Esophagus mucosa (tissue), 1 donor: ENCODE data around the gene ORAI2. TPM values are rescaled to one million over a fixed set of nuclear protein-coding genes. Genes with fewer than 3 reads are reported as not detected.

Experiments
- ATAC-seq: fragments of 200-7000 bp; cut with Tn5 transposase; one replicate; pipeline ENCODE4 v1.9.1; 2020
- total RNA-seq: library from RNA; stranded (reverse); gene quantifications from one replicate; pipeline ENCODE4 v1.2.4, GENCODE V29; 2023
- donor health status: DM: yes; HTN: yes; CAD: no.

The ORAI2 gene
- total RNA-seq, 1 donor from 2014 or later: 3.1 TPM

DNA sequence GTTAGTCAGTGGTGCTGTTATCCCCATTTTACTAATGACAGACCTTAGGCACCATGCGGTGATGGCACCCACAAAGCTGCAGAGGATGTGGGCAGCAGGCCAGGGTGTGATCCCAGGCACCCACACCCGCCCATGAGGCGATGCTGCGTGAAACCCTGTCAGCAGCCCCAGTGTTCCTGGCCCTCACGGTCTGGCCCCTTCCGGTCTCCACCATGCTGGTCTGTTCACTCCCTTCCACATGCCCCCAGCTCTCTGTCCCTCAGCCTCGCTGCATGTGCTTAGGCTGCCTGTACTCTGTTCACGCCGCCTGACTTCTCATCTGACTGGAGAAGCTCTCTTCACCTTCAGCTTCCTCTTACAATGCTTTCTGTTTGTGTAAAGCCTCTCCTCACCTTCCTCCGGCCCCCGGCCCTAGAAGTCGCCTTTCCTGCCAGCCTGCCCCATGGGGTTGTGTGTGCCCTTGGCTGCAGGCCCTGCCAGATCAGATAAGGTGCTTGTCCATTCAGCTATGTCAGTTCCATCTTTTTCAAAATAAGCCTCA is 17.6 kb upstream of the ORAI2 start:
- ATAC-seq: peak; percentile 47

DNA sequence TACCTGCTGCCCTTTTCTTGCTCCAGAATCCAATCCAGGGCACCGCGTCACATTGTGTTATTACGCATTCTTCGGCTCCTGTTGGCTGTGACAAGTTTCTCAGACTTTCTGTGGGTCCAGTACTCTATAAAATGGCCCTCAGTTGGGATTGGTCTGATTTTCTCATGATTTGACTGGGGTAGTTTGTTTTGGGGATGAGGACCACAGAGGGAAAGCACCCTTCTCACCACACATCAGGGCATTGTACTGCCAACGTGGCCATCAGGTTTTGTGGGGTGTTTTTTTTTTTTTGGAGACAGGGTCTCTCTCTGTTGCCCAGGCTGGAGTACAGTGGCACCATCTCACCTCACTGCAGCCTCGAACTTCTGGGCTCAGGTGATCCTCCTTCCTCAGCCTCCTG is 17.0 kb upstream of the ORAI2 start:
- ATAC-seq: no peak

DNA sequence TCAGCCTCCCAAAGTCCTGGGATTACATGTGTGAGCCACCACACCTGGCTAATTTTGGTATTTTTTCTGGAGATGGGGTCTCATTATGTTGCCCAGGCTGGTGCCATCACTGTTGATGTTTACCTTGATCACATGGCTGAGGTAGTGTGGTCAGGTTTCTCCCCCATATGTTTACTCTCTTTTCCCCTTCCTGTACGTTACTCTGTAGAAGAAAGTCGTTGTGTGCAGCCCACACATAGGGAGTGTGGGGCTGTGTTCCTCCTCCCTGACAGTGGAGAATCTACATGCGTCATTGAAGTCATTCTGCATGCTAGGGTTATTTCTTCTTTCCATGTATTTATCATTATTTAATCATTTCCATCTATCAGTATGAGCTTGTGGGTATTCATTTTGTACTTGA is 16.3 kb upstream of the ORAI2 start:
- no peak for ATAC-seq

DNA sequence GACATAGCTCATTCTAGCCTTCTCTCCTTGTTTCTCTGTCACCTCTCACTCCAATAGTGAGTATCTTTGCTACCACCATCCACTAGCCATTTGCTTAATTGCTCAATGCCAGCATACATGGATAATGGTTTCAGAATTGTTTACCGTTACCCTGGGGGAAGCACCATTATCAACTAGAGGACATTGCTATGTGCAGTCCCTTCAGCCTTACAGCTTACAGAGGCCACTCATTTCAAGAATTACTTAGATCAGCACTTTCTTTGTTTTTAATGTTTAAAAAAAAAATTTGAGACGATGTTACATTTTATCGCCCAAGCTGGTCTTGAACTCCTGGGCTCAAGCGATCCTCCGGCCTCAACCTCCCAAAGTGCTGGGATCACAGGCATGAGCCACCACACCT is 14.8 kb upstream of the ORAI2 start:
- no peak for ATAC-seq

DNA sequence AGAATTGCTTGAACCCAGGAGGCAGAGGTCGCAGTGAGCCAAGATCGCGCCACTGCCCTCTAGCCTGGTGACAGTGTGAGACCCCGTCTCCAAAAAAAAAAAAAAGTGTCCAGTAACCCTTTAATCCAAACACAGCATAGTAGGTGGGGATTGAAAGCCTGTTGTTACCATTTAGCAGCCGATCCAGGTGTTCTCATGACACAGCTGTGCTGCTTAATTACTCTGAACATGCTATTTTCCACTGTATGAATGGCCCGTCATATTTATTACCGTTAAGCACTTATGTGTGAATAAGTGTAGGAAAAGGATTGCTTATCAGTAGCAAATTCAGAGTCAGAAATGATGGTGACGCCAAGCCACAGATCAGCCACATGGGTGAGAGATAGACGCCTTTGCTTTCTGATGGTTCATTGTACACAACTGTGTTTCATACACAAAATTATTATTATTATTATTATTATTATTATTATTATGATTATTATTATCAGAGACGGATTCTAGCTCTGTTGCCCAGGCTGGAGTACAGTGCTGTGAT is 11.6 kb upstream of the ORAI2 start:
- ATAC-seq: no peak

DNA sequence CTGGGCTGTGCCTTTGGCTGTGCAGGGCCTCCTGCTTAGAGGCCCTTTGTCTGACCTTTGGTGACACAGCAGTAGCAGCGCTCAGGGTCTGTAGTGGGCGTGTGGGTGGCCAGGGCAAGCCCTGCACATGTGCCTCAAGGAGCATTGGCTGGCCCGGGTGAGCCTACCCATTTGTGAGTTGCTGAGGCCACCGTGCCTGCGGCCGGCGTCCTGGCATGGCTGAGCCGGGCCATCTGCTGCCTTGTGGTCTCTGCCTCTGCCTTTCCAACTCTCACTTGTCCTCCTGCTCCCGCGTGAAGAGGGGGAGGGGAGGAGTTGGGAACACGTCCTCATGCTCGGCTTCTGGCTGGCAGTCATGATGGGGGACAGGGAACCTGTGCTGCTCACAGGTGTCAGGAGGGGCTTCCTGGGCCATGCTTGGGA is 9.2 kb upstream of the ORAI2 start:
- ATAC-seq: no peak

DNA sequence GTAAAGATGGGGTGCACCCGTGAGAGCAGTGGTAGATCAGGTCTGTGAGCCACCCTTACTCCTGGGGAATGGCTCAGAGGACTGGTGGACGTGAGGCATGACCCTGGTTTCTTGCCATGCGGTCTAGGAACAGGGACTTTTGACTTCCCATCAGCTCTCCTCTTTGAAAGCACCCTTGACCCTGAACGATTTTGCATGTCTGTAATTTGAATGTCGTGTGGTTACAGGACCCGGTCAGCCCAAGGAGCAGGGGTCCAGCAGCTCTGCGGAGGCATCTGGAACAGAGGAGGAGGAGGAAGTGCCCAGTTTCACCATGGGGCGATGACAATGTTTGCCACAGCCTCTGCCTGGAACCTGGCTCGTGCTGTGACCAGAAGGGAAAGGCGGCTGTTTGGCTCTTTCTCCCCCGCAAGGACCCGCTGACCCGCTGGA is 8.6 kb upstream of the ORAI2 start:
- ATAC-seq: no peak

DNA sequence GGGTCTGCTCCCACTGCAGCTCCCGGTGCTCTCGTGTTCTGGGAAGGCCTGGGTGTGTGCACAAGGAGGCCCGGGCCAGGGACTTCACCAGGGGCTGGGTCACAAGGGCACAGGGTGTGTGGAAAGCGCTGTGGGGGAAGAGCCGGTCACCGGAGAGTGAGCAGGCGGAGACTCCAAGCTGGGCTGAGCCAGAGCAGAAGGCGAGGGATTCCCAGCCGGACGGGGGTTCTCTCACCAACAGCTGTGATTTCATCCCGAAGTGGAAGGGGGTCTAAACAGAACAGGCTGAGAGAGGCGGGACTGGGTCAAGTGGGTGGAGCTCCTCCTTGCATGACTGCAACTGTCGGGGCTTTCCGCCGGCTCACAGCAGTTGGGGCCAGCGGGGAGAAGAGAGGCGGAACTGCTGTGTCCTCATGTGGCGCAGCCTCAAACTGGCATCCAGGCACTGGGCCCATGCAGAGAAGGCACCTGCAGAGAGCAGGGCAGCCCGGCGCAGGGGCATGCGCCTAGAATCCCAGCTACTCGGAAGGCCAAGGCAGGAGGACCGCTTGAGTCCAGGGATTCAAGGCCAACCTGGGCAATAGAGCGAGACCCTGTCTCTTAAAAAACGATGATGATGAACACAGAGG is 7.6 kb upstream of the ORAI2 start:
- peak; percentile 56 for ATAC-seq

DNA sequence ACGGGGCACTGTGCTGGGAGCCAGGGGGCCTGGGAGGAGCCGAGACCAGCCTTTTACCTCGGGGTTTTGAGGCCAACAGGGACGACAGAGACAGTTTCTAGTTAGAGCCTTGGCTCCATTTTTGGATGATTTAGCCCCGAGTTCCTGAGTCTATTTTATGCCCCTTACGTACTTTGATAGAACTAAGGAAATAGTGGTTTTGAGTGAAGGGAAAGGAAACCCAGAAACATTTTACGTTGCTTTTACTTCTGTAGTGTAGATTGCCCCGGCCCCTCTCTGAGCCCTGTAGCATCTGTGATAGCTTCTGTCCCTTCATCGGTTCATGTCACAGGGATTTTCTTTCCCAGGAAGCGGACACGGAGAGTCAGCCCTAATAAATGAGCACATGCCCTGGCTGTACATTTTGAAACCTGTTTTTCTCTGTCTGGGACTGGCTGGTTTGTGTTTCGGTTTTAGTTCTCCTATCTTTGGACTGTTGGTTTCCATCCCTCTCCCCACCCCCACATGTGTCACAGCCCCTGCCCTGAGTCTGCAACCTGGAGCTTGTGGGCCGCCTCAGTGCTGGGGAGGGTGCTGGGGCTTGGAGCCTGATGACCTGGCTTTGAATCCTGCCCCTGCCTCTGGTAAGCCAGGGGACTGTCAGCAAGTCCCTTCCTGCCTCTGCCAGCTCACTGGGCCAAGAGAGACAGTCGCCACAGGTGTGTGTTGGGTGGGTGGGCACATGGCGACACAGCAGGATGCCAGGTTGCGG is 6.9 kb upstream of the ORAI2 start:
- peak; percentile 40 for ATAC-seq

DNA sequence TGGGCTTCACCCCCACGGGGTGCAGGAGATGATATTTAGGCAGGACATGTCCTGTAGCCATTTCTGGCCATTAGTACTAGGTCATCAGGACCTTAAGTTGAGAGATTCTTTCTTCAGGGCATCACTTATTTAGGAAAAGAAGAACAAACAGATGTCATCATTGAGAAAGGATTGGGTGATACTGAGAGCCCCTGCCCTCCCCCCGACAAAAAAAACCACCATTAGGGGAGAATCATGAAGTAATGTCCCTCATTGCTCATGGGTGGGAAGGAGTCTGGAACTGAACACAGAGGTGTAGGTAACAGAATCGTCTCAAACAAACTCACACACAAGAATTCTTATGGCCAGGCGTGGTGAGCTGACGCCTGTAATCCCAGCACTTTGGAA is 6.4 kb upstream of the ORAI2 start:
- ATAC-seq: no peak

DNA sequence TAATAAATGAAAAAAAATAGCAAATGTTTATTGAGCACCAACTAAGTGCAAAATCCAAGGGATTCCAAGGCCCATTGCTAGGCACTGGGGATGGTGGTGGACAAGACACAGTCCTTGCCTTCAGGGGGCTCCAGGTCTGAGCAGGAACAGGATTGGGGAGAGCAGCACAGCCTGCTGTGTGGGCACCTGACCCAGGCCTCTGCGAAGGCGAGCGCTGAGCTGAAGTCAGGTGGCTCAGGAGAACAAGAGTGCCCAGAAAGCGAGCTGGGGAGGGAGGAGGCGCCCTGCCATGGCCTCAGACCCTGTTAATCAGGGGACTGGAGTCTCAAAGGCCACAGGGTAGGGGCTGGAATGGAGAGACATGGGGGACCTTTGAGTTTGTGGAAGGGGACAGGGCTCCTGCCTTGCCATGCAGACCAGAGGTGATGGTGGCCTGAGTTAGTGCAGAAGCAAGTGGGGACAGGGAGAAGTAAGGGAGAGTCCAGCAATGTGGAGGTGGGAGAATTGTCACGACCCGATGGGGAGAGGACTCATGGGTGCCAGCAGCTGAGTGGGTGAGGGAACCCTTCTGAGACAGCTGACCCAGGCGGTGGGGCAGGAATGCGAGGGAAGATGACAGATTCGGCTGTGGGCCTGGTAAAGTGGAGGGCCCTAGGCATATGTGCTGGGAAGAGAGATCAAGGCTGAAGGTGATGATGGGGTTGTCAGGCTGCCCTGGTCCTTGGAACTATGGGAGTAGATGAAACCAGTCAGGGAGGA is 4.1 kb upstream of the ORAI2 start:
- ATAC-seq: no peak

DNA sequence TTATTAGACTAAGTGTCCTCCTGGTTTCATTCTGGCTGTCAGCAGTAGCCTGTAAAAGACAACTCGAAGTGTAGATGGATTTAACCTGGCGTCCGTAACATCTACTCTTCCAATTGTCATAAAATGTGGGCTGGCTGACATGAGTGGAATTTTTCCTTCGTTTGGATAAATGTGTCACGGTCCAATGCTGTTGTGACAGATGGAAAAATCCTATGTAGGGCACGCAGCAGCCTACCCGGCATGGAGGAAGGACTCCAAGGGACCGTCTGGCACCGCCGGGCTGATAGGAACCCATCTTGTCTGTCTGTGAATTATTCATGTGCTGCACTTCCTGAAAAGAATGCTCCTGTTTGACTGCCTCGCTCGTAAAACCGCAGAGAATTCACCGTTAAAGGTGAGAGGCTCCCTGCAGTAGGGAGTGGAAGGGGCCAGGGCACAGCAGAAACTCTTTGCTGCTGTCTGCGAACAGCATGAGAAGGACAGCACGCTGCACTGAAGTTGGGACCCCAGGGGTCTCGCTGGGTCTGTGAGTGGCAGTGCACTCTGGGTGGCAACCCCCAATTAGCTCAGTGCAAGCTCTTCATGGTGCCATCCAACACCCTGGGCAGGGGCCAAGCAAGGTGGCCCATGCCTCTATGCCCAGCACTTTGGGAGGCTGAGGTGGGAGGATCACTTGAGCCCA is 1.6 kb upstream of the ORAI2 start:
- peak; percentile 10 for ATAC-seq

DNA sequence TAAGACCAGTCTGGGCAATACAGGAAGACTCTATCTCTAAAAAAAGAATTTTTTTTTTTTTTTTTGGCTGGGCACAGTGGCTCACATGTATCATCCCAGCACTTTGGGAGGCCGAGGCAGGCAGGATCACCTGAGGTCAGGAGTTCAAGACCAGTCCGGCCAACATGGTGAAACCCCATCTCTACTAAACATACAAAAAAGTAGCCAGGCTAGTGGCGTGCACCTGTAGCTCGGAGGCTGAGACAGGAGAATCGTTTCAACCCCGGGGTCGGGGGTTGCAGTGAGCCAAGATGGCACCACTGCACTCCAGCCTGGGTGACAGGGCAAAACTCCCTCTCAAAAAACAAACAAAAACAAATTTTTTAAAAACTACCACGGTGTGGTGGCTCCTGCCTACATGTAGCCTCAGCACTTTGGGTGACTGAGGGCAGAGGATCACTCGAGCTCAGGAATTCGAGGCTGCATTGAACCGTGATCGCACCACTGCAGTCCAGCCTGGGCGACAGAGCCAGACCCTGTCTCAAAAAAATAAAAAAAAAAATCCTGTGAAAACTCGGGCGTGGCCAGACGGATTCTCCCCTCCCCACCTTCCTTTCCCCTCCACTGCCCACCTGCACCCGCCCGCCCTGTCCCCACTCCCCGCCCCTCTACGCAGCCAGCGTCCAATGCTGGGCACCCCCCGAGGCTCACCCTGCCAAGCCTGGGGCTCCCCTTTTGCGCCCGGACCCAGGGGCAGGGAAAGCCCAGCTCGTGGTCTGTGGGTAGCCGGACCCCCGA is 745 bp upstream of the ORAI2 start:
- ATAC-seq: peak; percentile 32

DNA sequence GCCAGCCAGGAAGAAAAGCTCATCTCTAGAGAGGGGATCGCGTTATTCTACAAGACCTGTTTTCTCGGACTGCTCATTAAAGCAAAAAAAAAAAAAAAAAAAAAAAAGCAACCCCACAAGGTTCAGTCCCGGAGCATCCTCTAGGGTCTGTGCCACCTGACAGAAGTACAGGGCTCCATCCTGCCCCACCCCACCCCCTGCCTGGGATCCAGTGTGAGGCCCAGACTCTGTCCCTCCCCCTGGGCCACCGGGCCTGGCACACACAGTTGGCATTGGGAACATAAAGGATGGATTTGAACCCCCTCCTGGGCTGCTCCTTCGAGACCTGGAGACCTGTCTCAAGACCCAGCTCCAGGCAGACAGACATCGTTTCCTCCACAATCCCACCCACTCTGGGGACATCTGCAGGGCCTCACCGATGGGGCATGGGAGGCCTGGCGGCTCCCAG is 688 bp downstream of the ORAI2 start:
- peak; percentile 16 for ATAC-seq

DNA sequence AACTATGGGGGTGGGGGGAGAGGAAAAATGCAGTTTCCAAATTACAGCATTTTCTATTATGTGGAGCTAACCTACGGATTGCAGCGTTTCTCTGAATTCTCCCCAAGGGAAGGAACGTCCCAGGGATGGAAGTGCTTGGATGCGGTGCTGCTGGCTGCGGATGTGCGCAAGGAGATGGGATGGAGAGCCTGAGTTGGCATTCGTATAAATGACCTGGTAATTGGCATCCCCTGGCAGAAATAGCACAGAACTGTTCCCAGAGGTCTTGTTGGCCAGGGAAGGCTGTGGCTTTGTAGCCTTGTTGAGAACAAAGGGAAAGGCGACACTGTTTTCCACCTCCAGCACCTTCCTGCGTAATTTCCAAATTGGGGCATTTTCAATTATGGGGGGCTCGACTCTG is 2.7 kb downstream of the ORAI2 start:
- ATAC-seq: no peak

DNA sequence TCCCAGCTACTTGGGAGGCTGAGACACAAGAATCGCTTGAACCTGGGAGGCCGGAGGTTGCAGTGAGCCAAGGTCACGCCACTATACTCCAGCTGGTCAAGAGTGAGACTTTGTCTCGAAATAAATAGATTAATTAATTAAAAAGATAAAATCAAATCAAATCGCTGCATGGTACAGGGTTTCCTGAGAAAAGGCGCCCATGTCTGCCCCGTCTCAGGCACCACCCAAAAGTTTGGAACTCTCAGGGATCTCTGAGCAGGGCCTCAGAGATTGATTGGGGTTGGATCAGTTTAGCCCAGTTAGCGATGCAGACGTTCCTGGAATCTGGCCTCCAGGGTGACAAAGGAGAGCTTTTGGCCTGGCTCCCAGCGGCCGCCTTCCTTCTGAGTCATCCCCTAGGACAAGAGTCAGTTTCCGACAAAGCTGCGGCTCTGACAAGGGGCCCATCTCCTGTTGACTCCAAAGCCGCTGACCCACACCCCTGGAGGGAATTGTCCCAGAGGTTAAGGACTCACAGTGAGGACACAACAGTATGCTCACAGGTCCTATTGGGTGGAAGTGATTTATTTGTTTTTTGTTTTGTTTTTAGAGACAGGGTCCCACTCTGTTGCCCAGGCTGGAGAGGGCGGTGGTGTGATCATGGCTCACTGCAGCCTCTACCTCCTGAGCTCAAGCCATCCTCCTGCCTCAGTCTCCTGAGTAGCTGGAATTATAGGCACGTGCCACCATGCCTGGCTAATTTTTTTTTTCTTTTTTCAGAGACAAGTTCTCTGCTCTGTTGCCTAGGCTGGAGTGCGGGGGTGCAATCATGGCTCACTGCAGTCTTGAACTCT is 6.8 kb downstream of the ORAI2 start:
- peak; percentile 72 for ATAC-seq

DNA sequence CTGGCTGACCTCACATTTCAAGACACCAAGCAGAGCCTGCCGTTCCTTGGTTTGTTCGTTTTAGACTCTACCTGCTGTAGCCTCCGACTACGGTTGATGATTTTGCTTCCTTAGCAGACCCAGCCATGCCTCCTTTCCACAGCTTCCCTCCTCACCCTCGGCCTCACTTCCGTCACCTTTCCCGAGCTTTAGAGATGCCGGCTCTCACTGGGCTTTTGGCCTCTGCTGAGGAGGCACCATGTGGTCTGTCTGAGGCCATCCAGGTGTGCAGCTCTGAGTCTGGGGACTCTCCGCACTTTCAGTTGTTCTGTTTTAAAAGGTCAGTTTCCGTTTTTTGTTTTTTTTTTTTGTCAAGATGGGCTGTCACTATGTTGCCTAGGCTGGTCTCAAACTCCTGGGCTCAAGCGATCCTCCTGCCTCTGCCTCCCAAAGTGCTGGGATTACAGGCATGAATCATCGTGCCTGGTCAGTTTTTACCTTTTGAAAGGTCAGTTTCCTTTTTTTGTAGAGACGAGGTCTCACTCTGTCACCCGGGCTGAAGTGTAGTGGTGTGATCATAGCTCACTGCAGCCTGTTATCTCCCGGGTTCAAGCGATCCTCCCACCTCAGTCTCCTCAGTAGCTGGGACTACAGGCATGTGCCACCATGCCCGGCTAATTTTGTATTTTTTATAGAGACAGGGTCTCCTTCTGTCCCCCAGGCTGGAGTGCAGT is 11.7 kb downstream of the ORAI2 start:
- no peak for ATAC-seq

DNA sequence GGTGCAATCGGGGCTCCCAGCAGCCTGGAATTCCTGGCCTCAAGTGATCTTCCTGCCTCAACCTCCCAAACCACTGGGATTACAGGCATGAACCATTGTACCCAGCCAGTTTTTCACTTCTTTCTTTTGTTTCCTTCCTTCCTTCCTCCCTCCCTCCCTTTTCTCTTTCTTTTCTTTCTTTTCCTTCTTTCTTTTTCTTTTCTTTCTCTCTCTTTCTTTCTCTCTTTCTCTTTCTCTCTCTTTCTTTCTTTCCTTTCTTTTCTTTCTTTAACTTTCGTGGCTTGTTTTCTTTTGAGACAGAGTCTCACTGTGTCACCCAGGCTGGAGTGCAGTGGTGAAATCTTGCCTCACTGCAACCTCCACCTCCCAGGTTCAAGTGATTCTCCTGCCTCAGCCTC is 12.3 kb downstream of the ORAI2 start:
- no peak for ATAC-seq

DNA sequence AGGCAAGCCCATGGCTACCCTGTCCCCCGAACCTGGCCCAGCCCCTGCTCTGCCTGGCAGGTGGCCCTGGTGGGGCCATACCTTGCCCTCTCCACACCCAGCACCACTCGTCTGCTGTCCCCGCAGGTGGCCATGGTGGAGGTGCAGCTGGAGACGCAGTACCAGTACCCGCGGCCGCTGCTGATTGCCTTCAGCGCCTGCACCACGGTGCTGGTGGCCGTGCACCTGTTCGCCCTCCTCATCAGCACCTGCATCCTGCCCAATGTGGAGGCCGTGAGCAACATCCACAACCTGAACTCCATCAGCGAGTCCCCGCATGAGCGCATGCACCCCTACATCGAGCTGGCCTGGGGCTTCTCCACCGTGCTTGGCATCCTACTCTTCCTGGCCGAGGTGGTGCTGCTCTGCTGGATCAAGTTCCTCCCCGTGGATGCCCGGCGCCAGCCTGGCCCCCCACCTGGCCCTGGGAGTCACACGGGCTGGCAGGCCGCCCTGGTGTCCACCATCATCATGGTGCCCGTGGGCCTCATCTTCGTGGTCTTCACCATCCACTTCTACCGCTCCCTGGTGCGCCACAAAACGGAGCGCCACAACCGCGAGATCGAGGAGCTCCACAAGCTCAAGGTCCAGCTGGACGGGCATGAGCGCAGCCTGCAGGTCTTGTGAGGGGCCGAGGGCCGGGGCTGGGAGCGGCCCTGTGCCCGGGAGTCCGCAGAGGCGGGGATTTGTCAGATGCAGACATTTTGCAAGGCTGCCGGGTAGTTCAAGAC is 13.2 kb downstream of the ORAI2 start:
- no peak for ATAC-seq
